Sigmoid colon (tissue), 4 donors: ENCODE results near the gene RGN.
"Not testable (repeated sequence)": the region's sequence is repeated elsewhere in the genome, so short reads cannot be mapped to it uniquely, and the experiment has no call there.

Experiments used
- CTCF ChIP-seq, 4 experiments: fragments of 450-650 bp in 3 of 4; fragments of 200-600 bp in 1 of 4; IDR thresholded peaks; one replicate each; pipeline ENCODE4 v1.5.1; 2016 to 2019; ENCODE audit warnings: antibody characterized with exemption in 4 of 4, mild to moderate bottlenecking in 3 of 4, moderate library complexity in 2 of 4
- POLR2AphosphoS5 ChIP-seq, 4 donors: sonication (generic); formaldehyde crosslinking; IDR thresholded peaks; one replicate each; pipeline ENCODE4 v1.6.1; 2017; ENCODE audit warnings: antibody characterized with exemption in 4 of 4

- not testable (repeated sequence) for TF ChIP-seq POLR2AphosphoS5, CTCF (IDR thresholded peaks at IDR 0.05)
Measured at GRCh38 chrX:47135650-47136049, 57.4 kb downstream of the RGN start.
